Activated gamma-delta T cell (primary cell): ENCODE measurements around the gene QSOX2.

Experiments used
- DNase-seq: peaks from one replicate; lab custom pipeline; 2025; lab: John Stamatoyannopoulos, UW

Gene QSOX2

DNA sequence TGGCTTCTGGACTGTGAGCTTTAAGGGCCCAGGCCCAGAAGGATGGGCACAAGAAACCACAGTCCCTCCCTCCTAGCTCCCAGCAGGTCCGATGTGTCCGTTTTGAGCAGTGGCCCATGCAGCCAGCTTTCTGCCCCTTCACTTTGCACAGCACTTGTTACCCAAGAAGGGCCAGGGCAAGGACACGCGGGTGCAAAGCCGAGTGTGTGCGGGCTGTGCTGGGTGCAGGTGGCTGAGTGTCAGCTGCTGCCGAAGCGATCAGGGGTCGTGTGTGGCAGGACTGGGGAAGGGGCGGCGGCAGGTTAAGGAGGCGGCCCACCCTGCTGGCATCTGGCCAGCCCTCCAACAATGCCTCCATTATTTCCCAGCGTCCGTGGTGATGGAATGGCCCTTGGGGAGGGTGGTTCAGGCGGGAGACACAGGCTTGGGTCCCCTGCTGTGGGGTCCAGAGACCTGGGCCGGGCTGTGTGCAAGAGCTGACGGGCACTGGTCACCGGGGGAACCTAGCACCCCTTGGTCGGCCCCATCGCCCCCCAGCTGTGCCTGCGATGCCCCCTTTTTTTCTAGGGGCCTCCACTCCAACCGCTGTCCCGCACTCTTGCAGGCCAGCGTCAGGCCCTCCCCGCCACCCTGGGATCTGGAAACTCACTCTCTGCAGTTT lies 41.3 kb downstream of the QSOX2 start:
- DNase-seq: no peak

- DNase-seq: no peak
Measured at GRCh38 chr9:136203408-136204144, 42.0 kb downstream of the QSOX2 start.

DNA sequence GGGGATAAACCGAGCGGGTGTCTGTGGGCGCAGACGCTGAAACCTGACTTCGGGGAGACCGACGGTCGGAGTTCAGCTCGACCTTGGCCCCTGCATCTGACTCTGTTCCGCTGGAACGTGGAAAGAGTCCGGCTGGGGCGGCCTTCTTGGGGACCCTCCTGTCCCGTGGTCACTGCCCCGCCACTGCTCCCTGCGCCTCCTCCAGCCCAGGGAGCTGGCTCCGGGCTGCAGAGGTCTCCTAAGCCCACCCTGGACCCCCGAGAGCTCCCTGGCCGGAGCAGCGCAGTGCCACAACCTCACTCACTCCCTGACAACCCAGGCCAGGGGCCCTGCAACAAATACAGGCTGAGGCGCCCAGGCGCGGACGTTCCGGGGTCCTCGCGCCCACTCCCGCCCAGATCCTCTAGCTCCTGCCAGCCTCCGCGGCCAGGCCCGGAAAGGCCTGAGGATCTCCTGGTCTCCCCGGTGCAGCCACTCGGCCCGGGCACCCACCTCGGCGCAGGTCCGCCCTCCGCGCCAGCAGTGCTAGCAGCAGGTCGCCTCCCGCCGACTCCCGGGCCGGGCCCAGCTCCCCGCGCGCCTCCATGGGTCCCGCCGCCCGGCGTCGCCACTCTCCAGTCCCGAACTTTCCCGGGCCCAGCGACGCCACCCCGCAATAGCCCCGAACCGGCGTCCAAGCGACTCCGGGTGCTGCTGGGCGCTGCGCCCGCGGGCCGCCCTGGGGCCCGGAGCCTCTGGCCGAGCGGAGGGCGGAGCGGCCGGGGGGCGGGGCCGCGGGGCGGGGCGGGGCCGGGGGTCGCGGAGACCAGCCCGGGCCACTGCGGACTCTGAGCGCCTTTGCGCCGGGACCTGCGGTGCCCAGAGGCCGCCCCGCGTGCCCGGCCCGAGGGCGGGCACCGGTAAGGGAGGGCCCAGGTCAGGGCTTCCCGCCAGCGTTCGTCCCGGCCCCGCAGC lies 42.9 kb downstream of the QSOX2 start:
- DNase-seq: no peak

GRCh38 chr9:136201609-136202453 lies 43.8 kb downstream of the QSOX2 start:
- DNase-seq: no peak

GRCh38 chr9:136201174-136201573 lies 44.4 kb downstream of the QSOX2 start:
- no peak for DNase-seq

GRCh38 chr9:136200424-136200823 lies 45.2 kb downstream of the QSOX2 start:
- DNase-seq: no peak

DNA sequence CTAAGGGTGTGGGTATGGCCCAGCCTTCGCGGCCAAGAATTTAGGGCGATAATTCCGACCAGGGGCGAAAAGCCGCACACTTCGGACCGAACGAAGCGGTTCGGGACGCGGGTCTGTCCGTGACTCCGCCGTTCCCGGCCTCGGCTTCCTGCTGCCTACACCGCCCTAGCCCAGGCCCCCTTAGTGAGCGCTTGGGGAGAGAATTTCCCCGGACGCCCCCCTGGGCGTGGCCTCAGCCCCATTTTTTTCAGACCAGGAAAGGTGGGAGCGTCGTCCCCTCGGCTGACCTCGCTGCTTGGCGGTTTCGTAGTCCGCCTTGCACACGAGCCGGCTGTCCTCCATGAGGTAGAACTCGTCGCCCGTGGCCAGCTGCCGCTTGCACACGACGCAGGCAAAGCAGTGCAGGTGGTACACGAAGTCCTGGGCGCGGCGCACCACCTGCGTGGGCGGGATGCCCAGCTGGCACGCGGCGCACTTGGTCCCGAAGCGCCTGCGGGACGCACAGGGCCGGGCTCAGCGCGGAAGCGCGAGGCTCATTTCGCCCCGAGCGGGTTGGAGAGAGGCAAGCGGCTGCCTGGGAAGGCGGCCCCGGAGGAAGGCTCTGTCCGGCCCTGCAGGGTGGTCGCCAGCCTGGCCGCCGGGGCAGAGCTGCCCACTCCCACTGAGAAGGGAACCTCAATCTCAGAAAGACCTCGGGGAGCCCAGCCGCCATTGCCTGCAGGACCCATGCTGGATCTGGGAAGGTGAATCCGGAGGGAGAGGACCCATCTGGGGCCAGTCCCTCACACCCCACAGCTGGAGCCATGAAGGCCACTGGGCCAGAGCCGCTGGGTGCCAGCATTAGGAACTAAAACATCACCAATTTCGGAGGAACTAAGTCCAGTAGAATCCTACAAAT lies 46.0 kb downstream of the QSOX2 start:
- DNase-seq: no peak

- DNase-seq: no peak
Measured at GRCh38 chr9:136198605-136199083, 47.0 kb downstream of the QSOX2 start.

DNA sequence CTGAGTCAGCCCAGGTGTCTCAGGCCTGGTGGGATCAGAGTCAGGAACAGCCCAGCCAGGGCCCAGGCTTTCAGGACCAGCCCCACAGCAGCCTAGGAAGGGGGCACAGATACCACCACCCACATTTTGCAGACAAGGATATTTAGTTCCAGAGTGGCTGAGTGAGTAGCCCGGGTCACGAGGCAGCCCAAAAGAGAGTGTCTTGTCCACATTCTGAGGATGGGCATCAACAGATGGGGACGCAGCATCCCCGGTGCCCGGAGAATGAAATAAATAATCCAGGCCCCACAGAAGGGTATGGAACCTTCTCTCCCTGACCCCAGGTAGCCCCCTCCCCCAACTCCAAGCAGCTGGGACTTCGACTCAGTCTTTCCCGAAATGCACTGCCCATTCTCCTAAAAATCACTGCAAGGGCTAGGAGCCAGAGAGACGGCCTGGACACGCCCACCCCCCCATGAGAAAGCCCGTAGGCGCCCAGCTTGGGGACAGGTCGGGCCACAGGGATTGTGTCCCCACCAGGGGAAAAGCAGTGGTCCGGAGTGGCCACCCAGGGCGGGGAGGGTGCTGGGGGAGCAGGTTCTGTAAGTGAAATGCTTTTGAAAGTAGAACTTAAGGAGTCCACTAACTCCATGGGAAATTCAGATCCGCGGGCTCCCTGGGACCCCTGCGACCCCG lies 47.5 kb downstream of the QSOX2 start:
- no peak for DNase-seq

DNA sequence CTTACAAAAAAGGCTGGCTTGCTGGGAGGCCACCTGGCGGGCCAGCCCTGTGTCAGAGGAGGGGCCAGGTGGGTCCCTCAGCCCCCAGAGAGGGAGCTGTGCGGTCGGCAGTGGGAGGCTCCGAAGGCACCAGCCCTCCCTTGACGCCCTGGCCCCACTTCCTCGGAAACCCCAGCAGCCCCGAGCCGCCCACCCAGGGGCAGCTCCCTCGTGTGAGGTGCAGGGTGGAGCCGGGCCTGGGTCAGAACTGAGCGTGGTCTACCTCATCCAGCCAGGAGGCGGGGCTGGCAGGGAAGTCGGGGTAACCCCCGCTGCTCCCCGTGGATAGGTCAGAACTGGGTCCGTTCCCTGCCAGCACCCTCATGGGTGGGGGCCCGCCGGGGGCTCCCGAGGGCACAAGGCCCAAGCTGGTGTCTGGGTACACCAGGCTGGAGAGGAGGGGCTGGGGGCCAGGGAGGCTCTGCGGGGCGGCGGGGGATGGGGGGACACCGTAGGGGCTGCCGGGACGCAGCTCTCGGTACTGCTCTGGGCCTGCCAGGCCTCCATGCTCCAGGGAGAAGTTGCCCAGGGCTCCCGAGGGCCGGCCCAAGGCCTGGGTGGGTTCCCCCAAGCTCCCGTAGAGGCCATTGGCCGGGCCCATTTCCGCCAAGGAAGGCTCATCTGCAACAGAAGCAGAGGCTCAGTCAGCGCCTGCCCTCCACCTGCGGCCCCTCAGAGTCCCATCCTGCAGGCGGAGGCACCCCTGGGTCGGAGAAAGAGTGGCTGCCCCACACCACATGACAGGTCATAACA lies 48.3 kb downstream of the QSOX2 start:
- DNase-seq: no peak

GRCh38 chr9:136196404-136197083 lies 49.1 kb downstream of the QSOX2 start:
- DNase-seq: no peak

- no peak for DNase-seq
Measured at GRCh38 chr9:136194540-136194939, 51.1 kb downstream of the QSOX2 start.

GRCh38 chr9:136193891-136194279 lies 51.7 kb downstream of the QSOX2 start:
- no peak for DNase-seq

GRCh38 chr9:136193127-136193890 lies 52.3 kb downstream of the QSOX2 start:
- DNase-seq: no peak

GRCh38 chr9:136192289-136193126 lies 53.1 kb downstream of the QSOX2 start:
- no peak for DNase-seq

GRCh38 chr9:136191960-136192286 lies 53.7 kb downstream of the QSOX2 start:
- no peak for DNase-seq
